Esophagus squamous epithelium (tissue), 4 donors: Measurements from ENCODE around the gene TCERG1L.

Experiments
- CTCF ChIP-seq, 6 experiments: fragments of 450-650 bp in 4 of 6; fragments of 200-600 bp in 2 of 6; sonication (generic) in 2 of 6; IDR thresholded peaks; one replicate each; pipeline ENCODE4 v1.5.1; 2016 to 2019; ENCODE audit warnings: antibody characterized with exemption in 6 of 6, mild to moderate bottlenecking in 4 of 6, moderate library complexity in 4 of 6
- POLR2A ChIP-seq, 4 donors: fragments of 450-650 bp; IDR thresholded peaks; one replicate each; pipeline ENCODE4 v1.6.1; 2017; ENCODE audit warnings: antibody characterized with exemption in 4 of 4, mild to moderate bottlenecking in 4 of 4, moderate library complexity in 3 of 4

- no peak for TF ChIP-seq CTCF (IDR thresholded peaks at IDR 0.05)
- no peak for TF ChIP-seq POLR2A (IDR thresholded peaks at IDR 0.05)
Measured at GRCh38 chr10:131067690-131068089, 243.8 kb downstream of the TCERG1L start.
